ENCODE measurements around the gene GALNT15.

DNA sequence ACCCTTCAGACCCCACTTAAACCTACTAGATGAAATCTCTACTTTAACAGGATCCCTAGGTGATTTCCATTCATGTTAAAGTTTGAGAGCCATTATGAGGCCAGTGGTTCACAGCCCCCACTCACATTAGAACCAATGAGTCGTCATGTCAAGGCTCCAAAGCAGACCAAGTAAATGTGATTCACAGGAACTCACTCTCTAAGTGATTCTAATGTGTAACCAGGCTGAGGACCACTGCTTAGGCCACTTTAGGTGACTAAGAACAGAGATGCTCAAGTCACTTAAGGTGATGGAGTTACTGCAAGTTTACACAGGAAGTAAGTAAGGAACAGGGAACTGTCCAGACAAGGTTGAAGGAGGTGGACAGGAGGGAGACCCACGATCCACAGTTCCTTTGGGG, 7.7 kb downstream of the GALNT15 start:
- TF ChIP-seq CTCF (IDR thresholded peaks at IDR 0.05) (no peak), POLR2AphosphoS5 (IDR thresholded peaks at IDR 0.05) (no peak)

Data from sigmoid colon (tissue), 4 donors.